Embryonic facial prominence (tissue), 1 donor: Measurements from ENCODE around the gene DUSP16.
"Not testable (repeated sequence)": the region's sequence is repeated elsewhere in the genome, so short reads cannot be mapped to it uniquely, and the experiment has no call there.

Experiments used
- DNase-seq: peaks from one replicate; pipeline ENCODE4 v3.0.0-alpha.2; 2016; ENCODE audit errors: extremely low spot score

The DUSP16 gene

GRCh38 chr12:12562585-12563261 lies at the start of gene DUSP16:
Gene DUSP16, minus strand, starts transcription at chr12:12562863. Its CDS starts 41,765 bp downstream, at chr12:12521098.
- peak; percentile 93 for DNase-seq

GRCh38 chr12:12612358-12612757 lies 49.7 kb upstream of the DUSP16 start:
- DNase-seq = peak; percentile 7

GRCh38 chr12:12611512-12612306 lies 49.0 kb upstream of the DUSP16 start, which contains the start of gene CREBL2:
Gene CREBL2, plus strand, starts transcription at chr12:12611876. Its CDS starts 297 bp downstream, at chr12:12612173.
- peak; percentile 90 for DNase-seq

- DNase-seq = no peak
Observed at GRCh38 chr12:12610711-12611110, 48.0 kb upstream of the DUSP16 start.

GRCh38 chr12:12609692-12610091 lies 47.0 kb upstream of the DUSP16 start:
- DNase-seq = no peak

- DNase-seq = no peak
Observed at GRCh38 chr12:12608557-12608957, 45.9 kb upstream of the DUSP16 start.

GRCh38 chr12:12606781-12607589 lies 44.3 kb upstream of the DUSP16 start:
- no peak for DNase-seq

- no peak for DNase-seq
Observed at GRCh38 chr12:12604740-12605139, 42.1 kb upstream of the DUSP16 start.

- no peak for DNase-seq
Observed at GRCh38 chr12:12600659-12601058, 38.0 kb upstream of the DUSP16 start.

- no peak for DNase-seq
Observed at GRCh38 chr12:12599750-12600643, 37.3 kb upstream of the DUSP16 start.

GRCh38 chr12:12598864-12599263 lies 36.2 kb upstream of the DUSP16 start:
- DNase-seq = no peak

GRCh38 chr12:12596598-12596997 lies 33.9 kb upstream of the DUSP16 start:
- DNase-seq = not testable (repeated sequence)

GRCh38 chr12:12595929-12596328 lies 33.3 kb upstream of the DUSP16 start:
- DNase-seq = not testable (repeated sequence)

- no peak for DNase-seq
Observed at GRCh38 chr12:12592930-12593329, 30.3 kb upstream of the DUSP16 start.

GRCh38 chr12:12590961-12591360 lies 28.3 kb upstream of the DUSP16 start:
- DNase-seq = no peak

- not testable (repeated sequence) for DNase-seq
Observed at GRCh38 chr12:12588436-12588835, 25.8 kb upstream of the DUSP16 start.

GRCh38 chr12:12587878-12588277 lies 25.2 kb upstream of the DUSP16 start:
- DNase-seq = no peak

- no peak for DNase-seq
Observed at GRCh38 chr12:12586879-12587675, 24.4 kb upstream of the DUSP16 start.

GRCh38 chr12:12585115-12585863 lies 22.6 kb upstream of the DUSP16 start:
- DNase-seq = no peak
